ENCODE measurements around the gene WRNIP1.

The WRNIP1 gene

DNA sequence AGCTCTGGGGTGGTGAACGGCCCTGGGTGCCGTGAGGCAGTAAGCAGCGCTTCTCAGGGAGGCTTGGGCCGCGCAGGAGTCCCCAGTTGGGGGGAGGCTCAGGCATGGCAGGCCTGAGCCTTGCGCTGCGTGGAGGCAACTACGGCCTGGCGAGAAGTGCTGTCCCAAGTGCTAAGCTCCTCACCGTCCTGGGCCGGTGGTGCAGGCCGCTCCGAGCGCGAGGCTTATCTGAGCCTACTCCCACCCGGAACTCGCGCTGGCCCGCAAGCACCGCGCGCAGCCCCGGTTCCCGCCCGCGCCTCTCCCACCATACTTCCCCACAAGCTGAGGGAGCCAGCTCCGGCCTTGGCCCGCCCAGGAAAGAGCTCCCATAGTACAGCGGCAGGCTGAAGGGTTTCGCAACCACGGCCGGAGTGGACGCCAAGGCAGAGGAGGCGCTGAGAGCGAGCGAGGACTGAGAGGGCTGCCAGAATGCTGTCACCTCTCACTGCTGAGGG lies 1.8 kb upstream of the WRNIP1 start:
- DNase-seq: peak; percentile 23 to 69

DNA sequence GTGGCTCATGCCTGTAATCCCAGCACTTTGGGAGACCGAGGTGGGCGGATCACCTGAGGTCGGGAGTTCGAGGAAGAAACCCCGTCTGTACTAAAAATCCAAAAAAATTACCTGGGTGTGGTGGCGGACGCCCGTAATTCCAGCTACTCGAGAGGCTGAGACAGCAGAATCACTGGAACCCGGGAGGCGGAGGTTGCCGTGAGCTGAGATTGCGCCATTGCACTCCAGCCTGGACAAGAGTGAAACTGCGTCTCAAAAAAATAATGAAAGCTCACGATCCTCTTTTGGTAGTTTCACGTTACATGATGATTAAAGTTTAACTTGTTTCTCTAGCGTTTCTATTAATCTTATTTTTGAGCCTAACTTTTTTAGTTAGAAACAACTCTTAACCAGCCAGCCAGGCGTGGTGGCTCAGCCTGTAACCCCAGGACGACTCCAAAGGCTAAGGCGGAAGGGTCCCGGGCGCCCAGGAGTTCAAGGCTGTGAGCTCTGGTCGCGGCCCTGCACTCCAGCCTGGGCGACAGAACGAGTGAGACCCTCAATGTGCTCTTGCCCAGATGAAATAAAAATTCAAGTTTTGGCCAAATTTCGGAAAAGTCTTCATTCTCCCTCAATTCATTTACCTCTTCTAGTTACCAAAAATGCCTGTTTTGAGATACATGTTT lies 1.2 kb upstream of the WRNIP1 start:
- no peak for DNase-seq

DNA sequence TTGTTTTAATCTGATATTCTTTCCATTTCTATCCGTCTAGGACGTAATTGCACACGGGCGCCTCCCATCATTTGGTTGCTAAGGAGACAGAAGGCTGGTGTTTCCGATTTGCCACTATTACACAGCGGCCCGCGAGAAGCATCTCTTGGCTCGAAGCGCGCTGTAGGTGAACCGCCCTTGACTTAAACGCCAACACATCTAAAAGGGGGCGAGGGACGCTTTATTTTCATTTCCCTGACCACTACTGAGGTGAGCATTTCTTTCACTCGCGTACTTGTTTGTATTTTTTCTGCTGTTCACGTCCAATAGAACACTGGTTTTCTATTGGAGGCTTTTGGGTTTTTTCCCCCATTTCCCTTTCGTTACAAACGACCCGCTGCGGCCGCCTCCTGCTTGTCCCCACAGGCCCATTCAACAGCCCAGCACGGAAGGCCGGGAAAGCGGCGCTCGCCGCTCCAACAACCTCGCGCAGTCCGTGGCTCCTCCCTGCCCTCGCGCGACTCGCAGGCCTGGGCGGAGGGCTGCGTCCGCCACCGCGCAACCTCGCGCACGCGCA lies 505 bp upstream of the WRNIP1 start:
- peak; percentile 67 to 70 for DNase-seq

DNA sequence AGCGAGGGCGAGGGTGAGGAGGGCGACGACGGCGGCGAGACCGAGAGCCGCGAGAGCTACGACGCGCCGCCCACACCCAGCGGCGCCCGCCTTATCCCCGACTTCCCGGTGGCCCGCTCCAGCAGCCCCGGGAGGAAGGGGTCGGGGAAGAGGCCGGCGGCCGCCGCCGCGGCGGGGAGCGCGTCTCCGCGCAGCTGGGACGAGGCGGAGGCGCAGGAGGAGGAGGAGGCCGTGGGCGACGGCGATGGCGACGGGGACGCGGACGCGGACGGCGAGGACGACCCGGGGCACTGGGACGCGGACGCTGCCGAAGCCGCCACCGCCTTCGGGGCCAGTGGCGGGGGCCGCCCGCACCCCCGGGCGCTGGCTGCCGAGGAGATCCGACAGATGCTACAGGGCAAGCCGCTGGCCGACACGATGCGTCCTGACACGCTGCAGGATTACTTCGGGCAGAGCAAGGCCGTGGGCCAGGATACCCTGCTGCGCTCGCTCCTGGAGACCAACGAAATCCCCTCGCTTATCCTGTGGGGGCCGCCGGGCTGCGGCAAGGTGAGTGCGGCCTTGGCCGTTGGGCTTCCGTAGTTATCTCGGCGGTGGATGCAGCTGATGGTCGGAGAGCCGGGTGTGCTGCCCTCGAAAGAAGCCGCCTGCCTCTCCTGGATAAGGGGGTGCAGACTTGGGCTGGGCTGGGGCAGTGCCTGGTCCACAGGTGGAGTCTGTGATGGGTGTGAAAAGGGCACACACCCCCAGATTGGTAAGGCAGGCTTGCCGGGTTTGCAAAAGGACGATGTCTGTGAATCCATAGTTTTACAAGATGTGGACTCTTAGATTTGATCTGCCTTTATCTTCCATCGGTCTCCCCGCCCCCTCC lies 938 bp downstream of the WRNIP1 start:
- DNase-seq: peak; percentile 41 to 67

DNA sequence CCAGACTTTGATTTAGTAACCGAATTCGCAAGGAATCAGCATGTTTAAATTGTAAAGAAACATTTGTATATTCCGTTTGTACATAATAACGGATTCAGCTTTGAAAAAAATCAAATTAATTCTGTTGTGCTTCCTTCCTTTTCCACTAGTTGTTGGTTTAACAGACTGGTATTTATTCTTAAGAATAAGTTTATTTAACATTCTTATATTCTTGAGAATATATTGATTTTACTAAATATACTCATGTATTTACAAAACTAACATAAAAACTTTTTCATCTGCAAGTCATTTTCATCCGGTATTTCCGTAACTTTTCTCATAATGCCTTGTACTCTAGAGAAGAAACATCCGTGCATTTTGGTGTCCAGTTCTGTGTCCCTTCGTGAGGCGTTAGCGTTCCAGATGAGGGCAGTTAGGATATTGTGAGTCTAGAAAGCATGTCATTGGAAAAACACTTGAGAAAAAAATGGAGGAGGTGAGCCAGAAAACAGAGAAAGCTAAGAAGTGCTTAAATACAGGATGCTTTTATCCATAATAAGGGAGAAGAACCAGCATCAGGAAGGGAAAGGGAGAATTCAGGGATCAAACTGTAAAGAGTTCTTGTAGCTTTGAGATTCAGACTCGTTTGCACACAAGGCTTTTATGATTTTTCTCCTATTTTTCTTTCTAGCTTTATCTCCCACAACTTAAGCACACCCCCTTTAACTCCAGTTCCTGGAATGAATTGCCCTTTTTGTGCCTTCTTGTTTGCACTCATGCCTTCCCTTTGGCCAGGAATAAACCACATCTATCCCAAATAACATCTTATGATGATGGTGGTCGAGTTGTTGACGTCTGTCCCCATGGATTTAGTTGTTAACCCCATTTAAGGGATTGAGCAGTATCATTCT lies 1.8 kb downstream of the WRNIP1 start:
- no peak for DNase-seq

DNA sequence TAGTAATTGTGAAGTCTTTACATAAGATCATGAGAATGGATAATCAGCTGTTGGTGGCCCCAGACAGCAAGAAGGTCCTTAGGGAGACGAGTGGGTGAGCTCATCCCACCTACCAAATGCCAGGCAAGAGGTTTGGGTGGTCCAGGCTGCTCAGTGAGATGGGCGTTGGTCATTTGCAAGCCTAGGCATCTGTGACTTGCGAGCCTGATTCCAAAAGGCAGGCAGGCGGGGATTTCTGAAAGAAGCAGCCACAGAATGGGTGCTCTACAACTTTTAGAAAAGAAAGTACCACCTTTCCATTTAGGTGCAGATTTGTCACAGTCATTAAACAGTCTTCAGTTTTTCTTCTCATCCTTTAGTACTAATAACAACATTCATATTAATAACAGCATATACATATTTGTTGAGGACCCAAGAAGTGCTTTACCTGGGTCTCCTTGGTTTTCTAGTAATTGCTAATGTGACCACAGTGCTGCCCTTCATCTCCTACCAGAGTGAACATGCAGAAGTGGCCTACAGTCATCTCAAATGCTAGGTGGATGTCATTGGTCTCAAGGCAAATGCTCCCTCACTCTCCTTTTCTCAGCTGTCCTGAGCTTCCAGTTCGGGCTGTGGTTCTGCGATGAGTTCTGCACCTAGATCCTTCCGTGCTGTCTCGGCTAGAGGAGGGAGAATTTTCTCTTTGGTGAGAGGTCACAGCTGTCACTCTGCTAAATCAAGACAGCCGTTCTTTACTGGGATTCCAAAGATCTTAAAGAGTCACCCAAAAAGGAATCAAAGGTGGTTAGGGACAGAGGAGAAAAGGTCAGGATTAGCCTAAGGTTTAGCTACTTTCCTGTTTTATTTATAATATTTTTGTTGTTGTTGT lies 2.7 kb downstream of the WRNIP1 start:
- DNase-seq: no peak

DNA sequence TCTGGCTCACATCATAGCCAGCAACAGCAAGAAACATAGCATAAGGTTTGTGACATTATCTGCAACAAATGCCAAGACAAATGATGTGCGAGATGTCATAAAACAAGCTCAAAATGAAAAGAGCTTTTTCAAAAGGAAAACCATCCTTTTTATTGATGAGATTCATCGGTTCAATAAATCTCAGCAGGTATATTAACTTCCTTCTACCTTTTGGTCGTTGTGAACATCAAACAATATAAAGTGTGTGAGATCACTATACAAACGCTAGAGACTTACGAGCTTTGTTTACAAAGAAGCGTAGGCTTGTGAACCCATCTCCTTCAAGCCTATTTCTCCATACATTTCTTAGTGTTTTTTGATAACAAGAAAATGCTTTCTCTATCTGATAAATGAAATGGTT lies 3.5 kb downstream of the WRNIP1 start:
- no peak for DNase-seq

DNA sequence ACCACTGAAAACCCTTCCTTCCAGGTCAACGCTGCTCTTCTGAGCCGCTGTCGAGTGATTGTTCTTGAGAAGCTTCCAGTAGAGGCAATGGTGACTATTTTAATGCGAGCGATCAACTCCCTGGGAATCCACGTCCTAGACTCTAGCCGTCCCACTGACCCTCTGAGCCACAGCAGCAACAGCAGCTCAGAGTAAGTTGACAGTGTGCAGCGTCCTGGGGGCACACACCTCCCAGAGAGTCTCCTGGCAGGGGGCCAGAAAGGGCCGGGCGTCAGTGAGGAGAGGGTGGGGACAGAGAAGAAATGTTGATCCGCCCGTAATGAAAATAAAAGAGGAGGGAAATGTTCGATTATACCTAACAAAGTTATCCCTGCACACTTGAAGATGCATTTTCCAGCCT lies 5.0 kb downstream of the WRNIP1 start:
- no peak for DNase-seq

DNA sequence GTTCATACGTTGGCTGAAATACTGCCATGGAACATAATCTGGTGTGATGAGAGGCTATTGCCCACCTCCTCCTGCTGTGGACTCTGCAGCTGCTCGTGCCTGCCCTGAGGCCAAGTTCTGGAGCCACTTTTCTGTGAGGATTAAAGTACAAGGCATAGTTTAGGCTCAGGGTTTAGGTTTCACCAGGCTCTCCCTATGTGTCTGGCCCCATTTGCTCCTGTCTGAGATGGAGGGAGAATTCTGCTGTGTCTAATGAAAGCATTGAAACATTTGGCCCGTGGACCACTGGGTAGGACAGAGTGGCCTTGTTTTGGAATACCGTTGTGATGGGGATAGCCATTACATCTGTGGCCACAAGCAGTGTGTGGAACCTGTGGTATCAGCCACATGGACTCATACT lies 5.9 kb downstream of the WRNIP1 start:
- no peak for DNase-seq

DNA sequence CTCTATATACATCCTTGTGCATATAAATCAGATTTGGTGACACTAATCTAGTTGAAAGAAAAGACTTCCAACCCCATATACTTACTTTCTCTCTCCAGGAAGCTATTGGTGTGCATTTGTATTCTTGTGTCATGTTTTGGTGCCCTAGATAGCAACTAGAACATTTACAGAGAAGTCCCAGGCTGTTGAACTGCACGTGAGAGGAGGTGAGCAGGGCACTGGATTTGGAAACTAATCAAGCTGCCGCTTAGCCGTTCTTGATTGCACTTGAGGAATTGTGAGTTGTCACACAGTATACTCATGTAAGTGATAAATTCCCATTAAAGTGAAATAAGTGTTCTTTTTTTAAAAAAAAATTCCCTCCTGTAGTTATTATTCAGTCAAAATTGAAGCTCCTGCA lies 7.6 kb downstream of the WRNIP1 start:
- DNase-seq: no peak

DNA sequence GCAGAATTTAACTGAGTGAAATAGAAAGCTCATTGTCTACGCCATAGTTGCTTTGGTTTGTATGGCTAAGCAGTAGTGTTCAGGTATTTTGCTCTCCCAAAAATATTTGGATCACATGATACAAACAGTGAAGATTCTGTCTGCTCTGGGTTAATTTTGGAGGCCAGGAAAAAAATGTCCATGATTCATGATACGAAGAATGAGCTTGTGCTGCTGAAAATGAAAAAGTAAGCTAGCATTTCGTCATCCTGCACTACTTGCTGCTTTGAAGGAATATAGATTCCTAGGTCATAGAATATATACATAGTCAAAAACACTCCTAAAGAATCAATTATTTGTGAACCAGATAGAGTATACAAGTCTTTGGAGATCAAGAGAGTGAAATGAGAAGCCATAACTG lies 8.3 kb downstream of the WRNIP1 start:
- DNase-seq: no peak

DNA sequence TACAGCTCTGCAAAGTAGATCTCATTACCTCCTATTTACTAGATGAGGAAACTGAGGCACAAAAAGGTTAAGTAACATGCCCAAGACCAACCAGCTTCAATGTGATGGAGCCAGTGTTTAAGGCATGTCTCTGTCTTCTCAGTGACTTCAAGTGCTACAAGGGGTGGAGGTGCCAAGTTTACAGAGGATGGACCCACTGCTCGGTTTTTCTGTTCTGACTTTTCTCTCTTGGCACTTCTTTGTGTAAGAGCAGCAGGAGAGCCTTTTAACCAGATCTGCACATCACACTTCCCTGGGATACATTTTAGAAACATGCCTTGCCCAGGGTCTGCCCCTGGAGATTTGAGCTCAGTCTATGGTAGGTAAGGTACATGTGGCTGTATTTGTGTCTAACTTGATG lies 9.8 kb downstream of the WRNIP1 start:
- no peak for DNase-seq

DNA sequence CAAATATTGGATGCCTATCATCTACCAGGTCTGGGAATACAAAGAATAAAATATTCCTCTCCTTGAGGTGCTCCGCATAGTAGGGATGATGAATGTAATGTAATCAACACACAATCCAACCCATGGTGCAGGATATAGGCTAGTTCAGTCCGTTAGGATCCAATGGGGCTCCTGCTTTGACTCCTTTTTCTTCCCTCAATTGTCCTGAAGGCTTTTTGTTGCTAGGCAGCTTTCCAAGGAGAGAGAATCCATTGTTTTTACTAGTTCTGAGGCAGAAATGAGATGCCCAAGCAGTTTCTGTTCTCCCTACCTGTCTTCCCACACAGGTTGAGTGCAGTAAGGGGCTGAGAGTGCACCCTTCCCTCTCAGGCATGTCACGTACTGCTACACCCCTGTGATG lies 12.1 kb downstream of the WRNIP1 start:
- no peak for DNase-seq

DNA sequence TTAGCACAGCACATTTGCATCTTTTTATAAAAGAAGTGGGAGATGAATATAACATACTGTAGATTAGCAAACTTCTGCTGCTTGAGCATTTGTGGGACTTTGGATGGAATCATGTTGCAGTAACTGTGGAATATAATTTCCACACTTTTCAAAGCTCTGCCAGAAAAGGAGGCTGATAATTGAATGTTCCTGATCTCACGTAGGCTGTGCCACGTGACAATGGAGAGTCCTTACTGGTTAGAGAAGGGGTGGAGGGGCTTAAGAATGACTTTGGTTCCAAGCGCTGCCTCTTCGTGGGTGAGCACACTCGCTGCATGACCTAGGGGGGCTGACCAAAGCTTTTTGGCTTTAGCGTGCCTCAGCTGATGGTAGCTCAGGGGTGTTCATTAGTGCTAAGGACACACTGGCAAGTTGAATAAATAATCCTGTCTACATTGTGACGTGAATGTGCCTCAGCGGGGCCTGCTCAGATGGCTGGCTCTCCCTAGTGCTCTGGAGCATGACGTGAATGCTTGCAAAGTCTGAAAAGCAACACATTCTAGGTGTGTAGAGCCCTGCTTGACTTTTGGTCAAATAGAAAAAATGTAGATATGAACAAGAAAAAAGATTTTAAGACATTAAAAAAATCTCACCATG lies 15.0 kb downstream of the WRNIP1 start:
- no peak for DNase-seq

DNA sequence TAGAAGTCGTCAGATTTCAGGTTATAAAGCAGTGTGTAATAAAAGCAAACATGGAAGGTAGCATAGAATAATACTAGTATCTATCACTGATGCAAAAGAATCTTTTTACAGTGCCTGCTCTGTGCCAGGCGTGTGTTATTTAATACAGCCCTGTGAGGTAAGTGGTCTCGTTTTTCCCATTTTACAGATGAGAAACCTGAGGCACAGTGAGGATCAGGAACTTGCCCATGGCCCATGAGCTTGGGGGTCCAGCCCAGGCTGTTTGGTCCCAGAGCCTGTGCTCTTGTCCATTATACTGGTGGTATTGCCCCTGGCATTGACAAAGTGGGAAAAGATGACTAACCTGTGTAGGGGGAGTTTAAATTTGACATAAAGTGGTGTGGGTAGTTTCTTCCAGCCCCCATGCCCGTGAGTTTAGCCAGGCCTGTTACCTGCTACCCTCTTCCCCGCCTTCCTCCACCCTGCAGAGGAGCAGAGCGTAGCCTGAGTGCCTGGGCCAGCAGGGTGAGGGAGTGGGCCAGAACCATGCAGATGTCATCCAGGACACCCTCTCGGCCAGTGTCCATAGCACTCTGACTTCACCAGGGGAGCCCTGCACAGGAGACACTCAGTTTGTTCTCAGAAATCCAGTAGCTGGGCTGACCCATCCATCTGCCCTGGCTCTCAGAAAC lies 16.6 kb downstream of the WRNIP1 start:
- no peak for DNase-seq

DNA sequence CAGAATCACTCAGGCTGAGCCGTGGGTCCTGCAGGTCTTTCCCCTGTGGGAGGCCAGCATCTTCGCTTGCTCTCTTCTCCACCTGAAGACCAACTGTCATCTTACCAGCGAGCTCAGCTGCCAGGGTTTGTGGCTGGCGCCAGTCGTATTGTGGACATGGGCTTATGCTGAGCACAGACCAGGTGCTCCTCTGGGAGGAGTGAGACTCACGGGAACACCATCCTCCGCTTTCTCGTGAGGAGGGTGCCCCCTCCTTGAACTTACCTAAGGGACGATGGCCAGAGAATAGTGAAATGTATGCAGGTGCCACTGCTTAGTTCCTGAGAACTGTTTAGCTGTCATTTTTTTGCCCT lies 17.1 kb downstream of the WRNIP1 start:
- DNase-seq: no peak

DNA sequence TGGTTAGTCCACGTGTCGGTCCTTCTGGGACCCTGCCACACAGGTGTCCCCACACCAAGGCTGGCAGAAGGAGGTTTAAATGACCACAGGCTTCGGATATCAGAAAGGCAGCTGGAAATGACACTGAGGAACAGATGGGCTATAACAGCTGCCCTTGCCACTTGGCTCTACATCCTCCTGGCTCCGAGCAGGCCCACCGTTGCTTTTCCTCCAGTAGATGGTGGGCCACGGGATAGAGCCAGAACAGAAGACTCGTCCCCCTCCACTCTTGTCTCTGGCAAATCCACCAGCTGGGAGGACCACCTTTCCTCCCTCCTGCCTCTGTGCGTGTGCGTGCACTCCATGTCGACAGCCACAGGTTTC lies 17.6 kb downstream of the WRNIP1 start:
- DNase-seq: no peak

DNA sequence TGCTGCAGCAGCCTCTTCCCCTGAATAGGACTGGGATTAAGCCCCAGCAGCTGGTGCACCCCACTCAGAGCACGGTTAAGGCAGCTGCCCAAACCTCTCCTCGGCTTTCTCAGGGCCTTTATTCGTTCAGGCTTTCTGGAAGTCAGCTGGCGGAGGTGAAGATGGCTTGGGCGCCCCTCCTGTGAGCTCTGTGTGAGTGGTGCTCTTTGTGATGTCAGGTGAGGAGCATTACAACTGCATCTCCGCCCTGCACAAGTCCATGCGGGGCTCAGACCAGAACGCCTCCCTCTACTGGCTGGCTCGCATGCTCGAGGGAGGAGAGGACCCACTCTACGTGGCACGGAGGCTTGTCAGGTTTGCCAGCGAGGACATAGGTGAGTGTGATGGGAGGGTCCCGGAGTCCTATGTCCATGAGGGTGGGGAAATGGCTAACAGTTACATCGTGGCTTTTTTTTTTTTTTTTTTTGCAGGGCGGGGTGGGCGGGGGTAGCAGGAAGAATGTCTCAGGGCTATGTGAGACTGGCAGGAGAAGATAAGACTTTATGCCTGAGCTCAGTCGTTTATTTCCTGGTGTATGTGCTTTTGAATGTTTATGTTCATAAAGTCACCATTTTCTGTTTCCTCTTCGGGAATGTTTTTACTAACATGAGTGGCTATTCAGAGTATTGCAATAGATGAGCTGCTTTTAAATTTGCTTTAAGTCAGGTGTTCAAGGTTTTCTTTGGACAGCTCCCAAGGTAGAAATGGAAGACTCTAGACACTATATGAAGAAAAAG lies 18.2 kb downstream of the WRNIP1 start:
- DNase-seq: no peak

DNA sequence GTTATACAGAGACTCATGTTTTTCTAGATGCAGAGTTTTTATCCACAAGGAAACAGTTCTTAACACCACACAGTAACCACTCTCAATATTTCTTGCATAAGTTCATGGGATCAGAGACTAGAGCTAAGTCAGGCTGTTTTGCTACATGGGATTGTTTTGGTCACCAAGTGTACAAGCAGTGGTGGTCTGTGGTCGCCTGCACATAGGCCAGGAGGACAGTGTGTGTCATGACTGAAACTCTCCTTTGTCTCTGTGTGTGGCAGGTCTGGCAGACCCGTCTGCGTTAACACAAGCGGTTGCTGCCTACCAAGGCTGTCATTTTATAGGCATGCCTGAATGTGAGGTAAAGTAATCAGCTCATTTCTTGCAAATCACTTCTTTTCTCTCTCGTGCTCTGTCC lies 18.9 kb downstream of the WRNIP1 start:
- no peak for DNase-seq

DNA sequence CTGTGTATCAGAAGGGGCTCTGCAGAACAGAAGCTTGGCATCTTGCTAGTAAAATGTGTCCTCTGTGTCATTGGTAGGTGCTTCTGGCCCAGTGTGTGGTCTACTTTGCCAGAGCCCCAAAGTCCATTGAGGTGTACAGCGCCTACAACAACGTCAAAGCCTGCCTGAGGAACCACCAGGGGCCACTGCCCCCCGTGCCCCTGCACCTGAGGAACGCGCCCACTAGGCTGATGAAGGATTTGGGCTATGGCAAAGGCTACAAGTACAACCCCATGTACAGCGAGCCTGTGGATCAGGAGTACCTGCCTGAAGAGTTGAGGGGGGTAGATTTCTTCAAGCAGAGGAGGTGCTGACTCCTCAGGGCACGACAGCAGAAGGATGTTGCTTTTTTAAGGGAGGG lies 19.7 kb downstream of the WRNIP1 start:
- DNase-seq: no peak
